ENCODE measurements around the gene FAP.

Gene FAP

GRCh38 chr2:162217598-162217997 is 25.6 kb downstream of the FAP start:
- Histone ChIP-seq H3K27ac (no peak overlapping the region), H3K9me3 (ENCODE audit: severe bottlenecking) (no peaks in the 10 kb centered on the region), H3K4me3 (ENCODE audit: low read depth, low read length) (no peak overlapping the region), H3K27me3 (ENCODE audit: insufficient read depth, low read depth, severe bottlenecking) (no peaks in the 10 kb centered on the region), H3K36me3 (no peaks in the 10 kb centered on the region)
- no peak for TF ChIP-seq CTCF (IDR thresholded peaks at IDR 0.05; ENCODE audit: low read depth, low read length)
- no peak for DNase-seq

GRCh38 chr2:162215162-162215561 is 28.1 kb downstream of the FAP start:
- Histone ChIP-seq H3K27me3 (ENCODE audit: insufficient read depth, low read depth, severe bottlenecking) (no peaks in the 10 kb centered on the region), H3K4me3 (ENCODE audit: low read depth, low read length) (no peak overlapping the region), H3K36me3 (no peaks in the 10 kb centered on the region), H3K9me3 (ENCODE audit: severe bottlenecking) (no peaks in the 10 kb centered on the region), H3K27ac (no peak overlapping the region)
- TF ChIP-seq CTCF (IDR thresholded peaks at IDR 0.05; ENCODE audit: low read depth, low read length) = no peak
- DNase-seq = no peak

GRCh38 chr2:162212366-162212765 is 30.9 kb downstream of the FAP start:
- no peaks in the 10 kb centered on the region for H3K36me3 ChIP-seq
- H3K27ac ChIP-seq = no peak overlapping the region
- H3K4me3 ChIP-seq (ENCODE audit: low read depth, low read length) = no peak overlapping the region
- no peak for DNase-seq
- no peak for TF ChIP-seq CTCF (IDR thresholded peaks at IDR 0.05; ENCODE audit: low read depth, low read length)
- no peaks in the 10 kb centered on the region for H3K27me3 ChIP-seq (ENCODE audit: insufficient read depth, low read depth, severe bottlenecking)
- H3K9me3 ChIP-seq (ENCODE audit: severe bottlenecking) = no peaks in the 10 kb centered on the region

- no peak overlapping the region for H3K27ac ChIP-seq
- TF ChIP-seq CTCF (IDR thresholded peaks at IDR 0.05; ENCODE audit: low read depth, low read length) = no peak
- no peaks in the 10 kb centered on the region for H3K27me3 ChIP-seq (ENCODE audit: insufficient read depth, low read depth, severe bottlenecking)
- no peaks in the 10 kb centered on the region for H3K36me3 ChIP-seq
- H3K4me3 ChIP-seq (ENCODE audit: low read depth, low read length) = no peak overlapping the region
- no peaks in the 10 kb centered on the region for H3K9me3 ChIP-seq (ENCODE audit: severe bottlenecking)
- no peak for DNase-seq
Observed at GRCh38 chr2:162211732-162212131, 31.5 kb downstream of the FAP start.

GRCh38 chr2:162210385-162210784 is 32.9 kb downstream of the FAP start:
- no peak for DNase-seq
- no peaks in the 10 kb centered on the region for H3K27me3 ChIP-seq (ENCODE audit: insufficient read depth, low read depth, severe bottlenecking)
- H3K36me3 ChIP-seq = no peaks in the 10 kb centered on the region
- H3K9me3 ChIP-seq (ENCODE audit: severe bottlenecking) = no peaks in the 10 kb centered on the region
- H3K4me3 ChIP-seq (ENCODE audit: low read depth, low read length) = no peak overlapping the region
- no peak for TF ChIP-seq CTCF (IDR thresholded peaks at IDR 0.05; ENCODE audit: low read depth, low read length)
- no peak overlapping the region for H3K27ac ChIP-seq

GRCh38 chr2:162202203-162202602 is 41.0 kb downstream of the FAP start:
- DNase-seq = no peak
- no peak for TF ChIP-seq CTCF (IDR thresholded peaks at IDR 0.05; ENCODE audit: low read depth, low read length)
- Histone ChIP-seq H3K27me3 (ENCODE audit: insufficient read depth, low read depth, severe bottlenecking) (no peaks in the 10 kb centered on the region), H3K36me3 (no peaks in the 10 kb centered on the region), H3K4me3 (ENCODE audit: low read depth, low read length) (no peak overlapping the region), H3K9me3 (ENCODE audit: severe bottlenecking) (no peaks in the 10 kb centered on the region), H3K27ac (no peak overlapping the region)
